Gastroesophageal sphincter (tissue), 3 donors: Measurements from ENCODE around the gene TGFBR3L.

Source experiments
- POLR2A ChIP-seq, 2 donors: fragments of 450-650 bp; IDR thresholded peaks; one replicate each; pipeline ENCODE4 v1.6.1; 2017; ENCODE audit warnings: antibody characterized with exemption in 2 of 2, mild to moderate bottlenecking in 2 of 2, moderate library complexity in 1 of 2
- POLR2AphosphoS5 ChIP-seq: sonication (generic); formaldehyde crosslinking; IDR thresholded peaks from one replicate; pipeline ENCODE4 v1.6.1; 2017; ENCODE audit warnings: antibody characterized with exemption
- TF ChIP-seq, protein P1 (sequence below), 4 experiments: fragments of 200-600 bp in 2 of 4; fragments of 450-650 bp in 2 of 4; sonication (generic) in 1 of 4; IDR thresholded peaks; one replicate each; pipeline ENCODE4 v1.5.1; 2017 to 2019; ENCODE audit warnings: antibody characterized with exemption in 4 of 4, mild to moderate bottlenecking in 2 of 4, moderate library complexity in 2 of 4

GRCh38 chr19:7865262-7865911, 49.2 kb upstream of the TGFBR3L start:
- no peak for TF ChIP-seq POLR2A (IDR thresholded peaks at IDR 0.05)
- TF ChIP-seq, protein P1, sequence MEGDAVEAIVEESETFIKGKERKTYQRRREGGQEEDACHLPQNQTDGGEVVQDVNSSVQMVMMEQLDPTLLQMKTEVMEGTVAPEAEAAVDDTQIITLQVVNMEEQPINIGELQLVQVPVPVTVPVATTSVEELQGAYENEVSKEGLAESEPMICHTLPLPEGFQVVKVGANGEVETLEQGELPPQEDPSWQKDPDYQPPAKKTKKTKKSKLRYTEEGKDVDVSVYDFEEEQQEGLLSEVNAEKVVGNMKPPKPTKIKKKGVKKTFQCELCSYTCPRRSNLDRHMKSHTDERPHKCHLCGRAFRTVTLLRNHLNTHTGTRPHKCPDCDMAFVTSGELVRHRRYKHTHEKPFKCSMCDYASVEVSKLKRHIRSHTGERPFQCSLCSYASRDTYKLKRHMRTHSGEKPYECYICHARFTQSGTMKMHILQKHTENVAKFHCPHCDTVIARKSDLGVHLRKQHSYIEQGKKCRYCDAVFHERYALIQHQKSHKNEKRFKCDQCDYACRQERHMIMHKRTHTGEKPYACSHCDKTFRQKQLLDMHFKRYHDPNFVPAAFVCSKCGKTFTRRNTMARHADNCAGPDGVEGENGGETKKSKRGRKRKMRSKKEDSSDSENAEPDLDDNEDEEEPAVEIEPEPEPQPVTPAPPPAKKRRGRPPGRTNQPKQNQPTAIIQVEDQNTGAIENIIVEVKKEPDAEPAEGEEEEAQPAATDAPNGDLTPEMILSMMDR (IDR thresholded peaks at IDR 0.05) = no peak
- no peak for TF ChIP-seq POLR2AphosphoS5
